Heart left ventricle (tissue), 16 donors: Measurements from ENCODE around the gene FUZ. TPM values are rescaled to one million over a fixed set of nuclear protein-coding genes. Genes with fewer than 3 reads are reported as not detected.
A peak's percentile ranks its signal among the peaks of the same experiment; 100 is the strongest.

Experiments used
- ATAC-seq, 4 donors: fragments of 200-7000 bp; cut with Tn5 transposase; one replicate each; pipeline ENCODE4 v1.9.1; 2020 to 2022; ENCODE audit warnings: moderate library complexity in 4 of 4, mild to moderate bottlenecking in 3 of 4, moderate number of reproducible peaks in 1 of 4
- DNase-seq, 5 donors: peaks; one replicate each; pipeline ENCODE4 v3.0.0-alpha.2; 2020
- H3K27ac ChIP-seq, 12 donors: fragments of 200-600 bp; sonication (generic) in 4 of 12; one replicate each; pipeline versions ENCODE4 v1.5.0 to v1.8.0; 2016 to 2022; ENCODE audit warnings: mild to moderate bottlenecking in 2 of 12
- H3K27me3 ChIP-seq, 9 donors: fragments of 200-600 bp; sonication (generic) in 2 of 9; one replicate each; pipeline versions ENCODE4 v1.5.1 to v1.8.0; 2016 to 2022; ENCODE audit warnings: mild to moderate bottlenecking in 3 of 9
- H3K36me3 ChIP-seq, 9 donors: fragments of 200-600 bp; sonication (generic) in 2 of 9; one replicate each; pipeline versions ENCODE4 v1.5.0 to v1.8.0; 2018 to 2022; ENCODE audit warnings: mild to moderate bottlenecking in 2 of 9
- H3K4me1 ChIP-seq, 12 donors: fragments of 200-600 bp; sonication (generic) in 4 of 12; one replicate each; pipeline versions ENCODE4 v1.5.0 to v1.8.0; 2016 to 2022; ENCODE audit warnings: mild to moderate bottlenecking in 3 of 12
- H3K4me3 ChIP-seq, 12 donors: fragments of 200-600 bp; sonication (generic) in 4 of 12; one replicate each; pipeline versions ENCODE4 v1.5.0 to v1.8.0; 2017 to 2022; ENCODE audit warnings: mild to moderate bottlenecking in 9 of 12, moderate library complexity in 4 of 12
- H3K9me3 ChIP-seq, 12 donors: fragments of 200-600 bp; sonication (generic) in 4 of 12; one replicate each; pipeline versions ENCODE4 v1.5.0 to v1.8.0; 2016 to 2022; ENCODE audit warnings: mild to moderate bottlenecking in 1 of 12
- CTCF ChIP-seq, 12 donors: fragments of 200-600 bp; sonication (generic) in 4 of 12; IDR thresholded peaks; one replicate each; pipeline versions ENCODE4 v1.5.0 to v1.8.0; 2018 to 2022; ENCODE audit warnings: antibody characterized with exemption in 12 of 12, mild to moderate bottlenecking in 5 of 12
- POLR2A ChIP-seq, 2 donors: fragments of 450-650 bp; IDR thresholded peaks; one replicate each; pipeline ENCODE4 v1.6.1; 2017; ENCODE audit warnings: antibody characterized with exemption in 2 of 2, mild to moderate bottlenecking in 2 of 2, moderate library complexity in 2 of 2
- WGBS, 4 donors: extraction: QIAGEN DNeasy Blood & Tissue Kit in 2 of 4; methylation state at CpG; one replicate each; pipeline versions ENCODE4 v1.1.5 to v1.1.7; 2013 to 2018; 5-methylcytosine and 5-hydroxymethylcytosine counted together
- intact Hi-C, 10 donors: fragments of 100-400 bp; cut with DNase I; formaldehyde crosslinking; loops; one replicate each; pipeline versions ENCODE4 v1.11.1 to v1.14.2; 2022
- polyA plus RNA-seq, 2 donors: library from polyadenylated mRNA; stranded (reverse); fragments of 200-250 nt; gene quantifications; one replicate each; pipeline ENCODE4 v1.2.3, GENCODE V29; 2013
- total RNA-seq, 9 donors: library from RNA; depleted of rRNA in 2 of 9; stranded (reverse); fragments of >200 nt in 2 of 9; fragmentation: NEBNext Ultra II Directional in 3 of 9; extraction: Animal tissue kit (Norgen Biotek cat#: 25700) in 3 of 9; gene quantifications; one replicate each; pipeline versions ENCODE4 v1.1.0 to v1.2.4, GENCODE V29; 2016 to 2023
- donor health status: ischemic (EF 13 %, LVEDD 7.1; RV severe dilation, severe dysfunction).
- donor health status: healthy with polysubstance abuse.
- donor health status: DM: no; HTN: yes; CAD: no.
- donor health status: DM: no; HTN: no; CAD: no.
- donor health status: ischemic (EF 25% LVEDD 6.9; RV normal size, moderate dysfunction).
- donor health status: ischemic (EF 25% LVEDD 5.7; RV mildly dilated, moderate dysfunction).
- donor health status: healthy.
- donor health status: DM: yes; HTN: yes; CAD: no.
- donor health status: ischemic (EF 35%, LVEDD 5.7; RV mildly dilated, moderate dysfunction).
- donor health status: nonischemic (EF 11% LVEDD 7.7; RV severe dilation, severe dysfunction).
- donor health status: DM: yes; HTN: yes; CAD: no.
- donor health status: PGD.
- donor health status: ischemic (EF 29% LVEDD 5.4; RV normal size, mild dysfunction).
- donor health status: nonischemic (EF 23%, LVEDD 6.1; RV moderate dilation, normal function).

Gene FUZ
- total and polyA plus RNA-seq, 11 donors = 12.7 to 29.1 (median 16.2) TPM

- intact Hi-C loops = loop anchor here in 6 of 10 donors (1.0 to 5.0 kb wide), 6 partner anchors 17 to 173 kb away; partner anchors contain the start of genes MED25 (in 4 of the 6), FUZ (in 1 of the 6), PNKP (in 1 of the 6) and PRMT1 (in 1 of the 6)
- Histone ChIP-seq H3K27me3 (no peaks in the 10 kb centered on the region), H3K36me3 (peaks cover 0 to 10% (median 5%) of the 10 kb centered on the region in 9 donors), H3K27ac (peak overlapping the region in 11 of 12 donors; percentile 94 to 100 (median 99)), H3K4me1 (peaks cover 3 to 42% (median 25%) of the 10 kb centered on the region in 12 donors), H3K9me3 (peaks cover 0 to 9% (median 0%) of the 10 kb centered on the region in 12 donors), H3K4me3 (peak overlapping the region; percentile 60 to 99 (median 76))
- peak in 2 of 4 donors; percentile 4 to 22 for ATAC-seq
- DNase-seq = no peak
- WGBS, 4 donors = 46 to 58% (median 57%) methylated on average over 12 of the region's 12 CpGs
- TF ChIP-seq CTCF (IDR thresholded peaks at IDR 0.05) = no peak
- no peak for TF ChIP-seq POLR2A (IDR thresholded peaks at IDR 0.05)
These were observed 37.1 kb upstream of the FUZ start for GRCh38 chr19:49850221-49850486.

- TF ChIP-seq CTCF (IDR thresholded peaks at IDR 0.05) (no peak), POLR2A (IDR thresholded peaks at IDR 0.05) (no peak)
- Histone ChIP-seq H3K36me3 (peaks cover 0 to 5% (median 1%) of the 10 kb centered on the region in 9 donors), H3K27me3 (no peaks in the 10 kb centered on the region), H3K4me3 (peak overlapping the region in 10 of 12 donors; percentile 67 to 99 (median 78)), H3K4me1 (peaks cover 3 to 42% (median 25%) of the 10 kb centered on the region in 12 donors), H3K9me3 (peaks cover 0 to 9% (median 0%) of the 10 kb centered on the region in 12 donors), H3K27ac (peak overlapping the region in 9 of 12 donors; percentile 94 to 100 (median 99))
- 89 to 91% (median 90%) methylated on average over 15 of the region's 15 CpGs for WGBS, 4 donors
- no peak for DNase-seq
- intact Hi-C loops = loop anchor here in 6 of 10 donors (1.0 to 5.0 kb wide), 6 partner anchors 17 to 172 kb away; partner anchors contain the start of genes MED25 (in 4 of the 6), FUZ (in 1 of the 6), PNKP (in 1 of the 6) and PRMT1 (in 1 of the 6)
- no peak for ATAC-seq
These were observed 36.5 kb upstream of the FUZ start for GRCh38 chr19:49849433-49850220.

GRCh38 chr19:49848938-49849337, 35.8 kb upstream of the FUZ start:
- TF ChIP-seq CTCF (IDR thresholded peaks at IDR 0.05) = no peak
- TF ChIP-seq POLR2A (IDR thresholded peaks at IDR 0.05) = no peak
- ATAC-seq = no peak
- intact Hi-C loops = no loop called here
- Histone ChIP-seq H3K27ac (no peak overlapping the region), H3K9me3 (peaks cover 0 to 9% (median 0%) of the 10 kb centered on the region in 12 donors), H3K4me1 (peaks cover 3 to 42% (median 25%) of the 10 kb centered on the region in 12 donors), H3K27me3 (no peaks in the 10 kb centered on the region), H3K4me3 (no peak overlapping the region), H3K36me3 (no peaks in the 10 kb centered on the region)
- WGBS, 4 donors = 93 to 95% (median 93%) methylated on average over 3 of the region's 3 CpGs
- no peak for DNase-seq
